SH-SY5Y (cell line): Measurements from ENCODE around the gene APOE.

ENCODE experiments used
- GATA2 ChIP-seq: IDR thresholded peaks from 2 replicates; pipeline ENCODE4 v1.6.1; 2011; ENCODE audit warnings: mild to moderate bottlenecking, low read depth, low read length
- GATA3 ChIP-seq: IDR thresholded peaks from 2 replicates; pipeline ENCODE4 v1.6.1; 2011; ENCODE audit warnings: low read depth, mild to moderate bottlenecking, low read length, moderate library complexity

DNA sequence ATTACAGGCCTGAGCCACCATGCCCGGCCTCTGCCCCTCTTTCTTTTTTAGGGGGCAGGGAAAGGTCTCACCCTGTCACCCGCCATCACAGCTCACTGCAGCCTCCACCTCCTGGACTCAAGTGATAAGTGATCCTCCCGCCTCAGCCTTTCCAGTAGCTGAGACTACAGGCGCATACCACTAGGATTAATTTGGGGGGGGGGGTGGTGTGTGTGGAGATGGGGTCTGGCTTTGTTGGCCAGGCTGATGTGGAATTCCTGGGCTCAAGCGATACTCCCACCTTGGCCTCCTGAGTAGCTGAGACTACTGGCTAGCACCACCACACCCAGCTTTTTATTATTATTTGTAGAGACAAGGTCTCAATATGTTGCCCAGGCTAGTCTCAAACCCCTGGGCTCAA is 4.2 kb downstream of the APOE start:
- TF ChIP-seq GATA2 (no peak), GATA3 (no peak)
